GM12874 (cell line): Measurements from ENCODE around the gene RPS21.

Experiments
- TF ChIP-seq, protein P1 (sequence below): IDR thresholded peaks from 2 replicates; pipeline ENCODE4 v1.5.1; 2011; ENCODE audit warnings: low read depth, mild to moderate bottlenecking, control low read depth, low read length, moderate library complexity; ENCODE audit not compliant: insufficient read depth

RPS21 gene

DNA sequence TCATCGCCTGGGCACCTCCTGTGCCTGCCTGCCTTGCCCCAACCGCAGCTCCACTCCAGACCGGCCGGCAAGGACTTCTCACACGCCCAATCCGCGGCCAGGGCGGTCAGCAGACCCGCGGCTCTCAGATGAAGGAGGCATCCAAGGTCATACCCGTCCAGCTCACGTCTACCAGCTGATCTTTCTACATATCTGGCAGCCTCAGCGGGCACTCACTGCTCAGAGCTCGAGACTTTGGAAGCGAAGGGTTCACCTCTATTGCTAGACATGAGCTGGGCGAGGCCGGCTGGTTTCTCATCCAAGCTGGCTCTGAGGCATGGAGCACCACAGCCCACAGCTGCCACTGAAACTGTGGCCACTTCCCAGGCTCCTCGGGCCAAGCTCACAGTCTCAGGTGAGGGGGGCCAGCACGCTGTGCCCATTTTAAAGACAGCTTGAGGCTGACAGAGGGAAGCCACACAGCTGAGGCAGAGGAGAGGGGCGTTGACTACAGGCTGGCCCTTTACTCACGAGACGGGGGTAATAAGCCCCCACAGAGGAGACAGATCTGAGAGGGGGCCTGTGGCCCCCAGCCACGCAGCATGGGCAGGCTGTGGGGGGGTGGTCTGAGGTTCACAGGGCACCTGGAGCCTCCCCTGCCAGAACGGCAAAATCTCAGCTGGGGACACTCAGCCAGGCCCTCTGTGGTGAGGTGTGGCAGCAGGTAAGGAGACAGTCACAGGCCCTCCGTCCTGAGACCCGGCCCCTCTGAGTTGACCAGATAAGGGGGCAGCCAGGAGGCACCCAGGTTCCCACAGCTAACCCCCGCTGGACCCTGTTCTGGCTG is 21.8 kb upstream of the RPS21 start:
- TF ChIP-seq, protein P1, sequence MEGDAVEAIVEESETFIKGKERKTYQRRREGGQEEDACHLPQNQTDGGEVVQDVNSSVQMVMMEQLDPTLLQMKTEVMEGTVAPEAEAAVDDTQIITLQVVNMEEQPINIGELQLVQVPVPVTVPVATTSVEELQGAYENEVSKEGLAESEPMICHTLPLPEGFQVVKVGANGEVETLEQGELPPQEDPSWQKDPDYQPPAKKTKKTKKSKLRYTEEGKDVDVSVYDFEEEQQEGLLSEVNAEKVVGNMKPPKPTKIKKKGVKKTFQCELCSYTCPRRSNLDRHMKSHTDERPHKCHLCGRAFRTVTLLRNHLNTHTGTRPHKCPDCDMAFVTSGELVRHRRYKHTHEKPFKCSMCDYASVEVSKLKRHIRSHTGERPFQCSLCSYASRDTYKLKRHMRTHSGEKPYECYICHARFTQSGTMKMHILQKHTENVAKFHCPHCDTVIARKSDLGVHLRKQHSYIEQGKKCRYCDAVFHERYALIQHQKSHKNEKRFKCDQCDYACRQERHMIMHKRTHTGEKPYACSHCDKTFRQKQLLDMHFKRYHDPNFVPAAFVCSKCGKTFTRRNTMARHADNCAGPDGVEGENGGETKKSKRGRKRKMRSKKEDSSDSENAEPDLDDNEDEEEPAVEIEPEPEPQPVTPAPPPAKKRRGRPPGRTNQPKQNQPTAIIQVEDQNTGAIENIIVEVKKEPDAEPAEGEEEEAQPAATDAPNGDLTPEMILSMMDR = no peak

DNA sequence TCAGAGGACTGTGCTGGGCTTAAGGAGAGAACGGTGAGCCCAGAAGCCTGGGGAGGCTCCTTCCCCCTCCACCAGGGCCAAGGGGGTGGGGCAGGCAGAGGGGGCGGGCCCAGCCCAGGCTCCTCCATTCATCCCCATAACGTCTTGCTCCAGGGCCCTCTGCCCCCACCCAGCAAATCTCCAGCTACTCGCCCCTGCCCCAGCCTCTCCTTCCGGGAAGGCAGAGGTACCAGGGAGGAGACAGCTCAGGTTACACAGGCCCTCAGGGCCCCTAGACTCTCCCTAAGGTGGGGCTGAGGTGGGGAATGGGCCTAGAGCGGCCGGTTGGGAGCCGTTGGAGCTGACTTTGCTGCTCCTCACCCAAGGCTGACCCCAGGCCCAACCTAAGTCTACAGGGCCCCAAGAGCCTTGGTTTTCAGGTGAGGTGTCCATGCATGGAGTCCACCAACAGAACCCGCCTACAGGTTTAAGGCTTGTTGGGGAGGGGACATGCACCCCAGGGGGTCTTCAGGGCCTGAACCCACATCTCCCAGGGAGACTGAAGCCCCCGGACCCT is 21.0 kb upstream of the RPS21 start:
- TF ChIP-seq, protein P1 = no peak

DNA sequence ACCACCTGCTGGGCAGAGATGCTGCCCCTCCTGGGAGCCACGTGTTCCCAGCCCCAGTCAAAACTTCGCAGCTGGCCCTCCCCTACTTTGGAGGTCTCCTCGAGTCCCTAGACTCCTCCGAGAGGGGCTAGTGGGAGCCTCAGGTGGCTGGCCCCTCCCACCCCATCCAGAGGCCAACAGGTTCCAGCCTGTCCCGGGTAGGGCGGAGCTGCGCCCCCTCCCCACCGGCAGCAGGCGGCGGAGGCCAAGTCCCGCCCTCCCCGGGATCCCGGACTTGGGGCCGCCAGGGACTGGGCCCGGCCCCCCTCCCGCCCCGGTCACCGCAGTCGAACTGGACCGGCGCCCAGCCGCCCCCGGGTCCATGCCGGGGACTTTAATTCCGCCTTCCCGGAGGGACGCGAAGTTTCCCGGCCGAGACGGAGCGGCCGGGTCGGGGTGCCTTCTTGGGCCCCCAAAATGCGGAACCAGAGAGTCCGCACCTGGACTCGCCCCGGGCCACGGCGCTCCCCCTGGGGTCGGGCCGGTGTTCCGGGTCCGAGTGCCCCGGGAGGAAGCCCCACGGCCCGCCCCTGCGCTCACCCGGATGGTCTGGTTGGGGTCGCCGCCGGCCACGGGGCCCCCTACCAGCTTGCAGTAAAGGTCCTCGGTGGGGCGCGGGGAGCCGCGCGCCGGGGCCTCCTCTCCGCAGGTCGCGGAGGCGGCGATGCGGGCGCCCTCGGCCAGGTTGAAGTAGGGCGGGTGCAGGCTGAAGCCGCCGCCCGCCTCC is 20.4 kb upstream of the RPS21 start:
- TF ChIP-seq, protein P1 = no peak

DNA sequence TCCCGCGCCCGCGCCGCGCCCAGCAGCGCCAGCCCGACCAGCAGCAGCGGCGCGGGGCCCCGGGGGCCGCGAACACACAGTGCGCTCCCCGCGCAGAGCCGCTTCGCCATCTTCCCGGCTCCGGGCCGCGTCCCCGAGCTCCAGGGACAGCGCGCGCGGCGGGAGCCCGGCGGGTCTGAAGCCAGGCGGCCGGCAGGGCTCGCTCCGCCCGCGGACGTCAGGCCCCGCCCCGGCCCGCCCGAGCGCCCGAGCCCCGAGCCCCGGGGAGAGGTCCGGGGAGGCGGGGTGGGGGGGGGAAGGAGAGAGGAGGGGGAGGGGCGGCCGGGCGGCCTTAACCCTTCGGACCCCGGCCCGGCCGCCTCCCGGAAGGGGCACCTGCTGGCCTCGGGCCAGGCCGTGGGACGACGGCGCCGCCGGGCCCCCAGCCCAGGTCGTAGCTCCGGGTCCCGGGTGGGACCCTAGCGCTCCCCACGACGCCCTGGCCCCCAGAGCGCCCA is 19.7 kb upstream of the RPS21 start, which contains the start of gene LAMA5:
Gene LAMA5, minus strand, starts transcription at position 177 of the 497 bp plus-strand sequence. Its CDS starts 67 bp downstream, at position 110.
- TF ChIP-seq, protein P1 = no peak

DNA sequence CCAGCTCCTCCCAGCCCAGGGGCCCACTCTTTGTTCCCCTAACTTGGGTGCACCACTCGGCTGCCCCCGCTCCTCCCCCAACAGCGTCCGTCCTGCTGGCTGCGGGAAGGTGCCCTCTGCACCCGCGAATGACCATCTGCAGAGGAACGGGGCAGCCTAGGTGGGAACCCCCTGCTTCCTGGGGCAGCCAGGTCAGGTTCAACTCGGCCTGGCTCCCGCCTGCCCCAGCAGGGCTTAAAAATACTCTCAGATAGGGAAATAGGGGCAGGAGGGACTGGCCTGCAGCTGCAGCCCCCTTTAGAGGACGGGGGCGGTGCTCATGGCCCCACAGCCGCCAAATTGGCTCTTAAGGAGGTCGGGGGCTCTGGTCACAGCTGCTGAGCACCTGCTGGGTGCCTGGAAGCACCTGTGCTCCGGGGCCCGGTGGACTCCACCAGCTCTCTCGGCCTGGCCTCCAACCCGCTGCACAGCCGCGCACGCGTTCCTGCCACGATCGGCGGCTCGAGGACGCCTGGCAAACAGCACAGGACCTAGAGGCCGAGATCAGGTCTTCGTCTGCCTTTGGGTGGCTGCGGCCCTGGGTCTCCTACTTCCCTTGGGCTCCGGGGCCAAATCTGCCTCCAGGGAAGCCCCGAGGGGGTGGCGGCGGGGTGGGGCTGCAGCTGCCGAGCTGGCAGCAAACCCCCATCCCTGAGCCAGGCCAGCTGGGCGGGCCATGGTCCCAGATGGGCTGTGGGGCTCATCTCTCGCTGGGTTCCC is 19.1 kb upstream of the RPS21 start:
- TF ChIP-seq, protein P1 = no peak

DNA sequence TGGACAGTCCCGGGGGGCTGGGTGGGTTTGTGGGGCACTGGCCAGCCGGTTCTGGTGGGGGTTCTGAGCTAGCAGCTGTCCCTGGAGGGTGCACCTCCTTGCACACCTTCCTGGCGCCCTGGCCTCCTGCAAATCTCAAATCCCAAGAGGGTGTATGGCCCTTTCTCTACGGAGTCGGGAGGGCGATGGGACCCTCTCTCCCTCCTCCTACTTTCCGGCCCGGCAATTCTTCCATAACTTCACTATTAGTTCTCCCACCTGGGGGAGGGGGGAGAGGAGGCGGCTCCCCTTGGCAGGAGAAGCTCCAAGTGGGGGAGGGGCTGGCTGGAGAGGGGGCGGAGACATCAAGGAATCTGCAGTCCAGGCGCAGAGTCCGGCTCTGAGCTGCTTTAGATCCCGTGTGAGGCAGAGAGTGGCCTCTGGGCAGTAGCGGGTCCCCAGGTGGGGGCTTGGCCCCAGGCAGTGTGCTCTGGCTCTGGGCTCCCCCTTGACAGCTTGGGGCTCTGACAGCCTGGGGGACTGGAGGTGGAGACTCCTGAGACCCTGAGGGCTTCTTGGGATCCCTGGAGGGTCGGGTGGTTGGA is 18.4 kb upstream of the RPS21 start:
- TF ChIP-seq, protein P1 = no peak
